CD8-positive, alpha-beta memory T cell (primary cell): ENCODE measurements around the gene CHN1. TPM values are rescaled to one million over a fixed set of nuclear protein-coding genes. Genes with fewer than 3 reads are reported as not detected.
A peak's percentile ranks its signal among the peaks of the same experiment; 100 is the strongest.

ENCODE experiments used
- CTCF ChIA-PET: fragments of 350-600 bp; sonication (Branson Sonifier 250); formaldehyde crosslinking; loops from one replicate; lab custom pipeline; 2021; ENCODE audit warnings: antibody characterized with exemption; lab: Charles Lee
- POLR2A ChIA-PET: fragments of 350-600 bp; sonication (Branson Sonifier 250); formaldehyde crosslinking; loops from one replicate; lab custom pipeline; 2021; ENCODE audit warnings: antibody characterized with exemption; lab: Charles Lee
- DNase-seq, 5 donors: peaks; one replicate each; pipeline versions ENCODE4 v3.0.0 to v3.0.0-alpha.2; 2020 to 2022; ENCODE audit warnings: mixed read lengths in 1 of 5
- H3K27ac ChIP-seq: one replicate; pipeline ENCODE4 v1.7.0; 2013; ENCODE audit warnings: low read depth, mild to moderate bottlenecking, low read length, moderate library complexity
- H3K27me3 ChIP-seq: 2 replicates; pipeline ENCODE4 v1.7.0; 2013; ENCODE audit warnings: low read length, mild to moderate bottlenecking; ENCODE audit not compliant: insufficient read depth, poor library complexity, severe bottlenecking
- H3K36me3 ChIP-seq: 2 replicates; pipeline ENCODE4 v1.7.0; 2013; ENCODE audit warnings: mild to moderate bottlenecking, low read length, moderate library complexity; ENCODE audit not compliant: insufficient read depth
- H3K4me1 ChIP-seq: 2 replicates; pipeline ENCODE4 v1.7.0; 2013; ENCODE audit warnings: mild to moderate bottlenecking, low read length, moderate library complexity; ENCODE audit not compliant: insufficient read depth
- H3K4me3 ChIP-seq: 2 replicates; pipeline ENCODE4 v1.7.0; 2013; ENCODE audit warnings: mild to moderate bottlenecking, low read length
- H3K9me3 ChIP-seq: 2 replicates; pipeline ENCODE4 v1.7.0; 2013; ENCODE audit warnings: mild to moderate bottlenecking, low read length
- H3K27ac Mint-ChIP-seq, 8 donors: one replicate each; pipeline ENCODE4 v1.8.0; 2020 to 2021; ENCODE audit warnings: mixed read lengths in 8 of 8, mild to moderate bottlenecking in 6 of 8, inconsistent platforms in 3 of 8, moderate library complexity in 3 of 8
- H3K27me3 Mint-ChIP-seq, 2 donors: one replicate each; pipeline ENCODE4 v1.8.0; 2020 to 2021; ENCODE audit warnings: mixed read lengths in 2 of 2, mild to moderate bottlenecking in 1 of 2, moderate library complexity in 1 of 2
- H3K36me3 Mint-ChIP-seq, 3 donors: one replicate each; pipeline ENCODE4 v1.8.0; 2020 to 2021; ENCODE audit warnings: mixed read lengths in 3 of 3, inconsistent platforms in 1 of 3, mild to moderate bottlenecking in 1 of 3
- H3K4me1 Mint-ChIP-seq, 3 donors: one replicate each; pipeline ENCODE4 v1.8.0; 2020 to 2021; ENCODE audit warnings: mixed read lengths in 3 of 3, inconsistent platforms in 1 of 3, mild to moderate bottlenecking in 1 of 3
- H3K4me3 Mint-ChIP-seq, 7 donors: one replicate each; pipeline ENCODE4 v1.8.0; 2020 to 2021; ENCODE audit warnings: mixed read lengths in 7 of 7, mild to moderate bottlenecking in 6 of 7, moderate library complexity in 4 of 7, inconsistent platforms in 2 of 7
- H3K9me3 Mint-ChIP-seq, 5 donors: one replicate each; pipeline ENCODE4 v1.8.0; 2020 to 2022; ENCODE audit warnings: mixed read lengths in 5 of 5, mild to moderate bottlenecking in 3 of 5, moderate library complexity in 2 of 5, inconsistent platforms in 1 of 5
- polyA plus RNA-seq: library from polyadenylated mRNA; unstranded; fragments of 300-500 nt; fragmentation: Illumina TruSeq; gene quantifications from one replicate; pipeline ENCODE4 v1.2.3, GENCODE V29; 2021
- total RNA-seq, 2 experiments: library from RNA; stranded (reverse); gene quantifications; one replicate each; pipeline ENCODE4 v1.2.3, GENCODE V29; 2021

The CHN1 gene
- total and polyA plus RNA-seq, 3 experiments from 2014 or later, result 13.1 to 22.1 (median 18.4) TPM

GRCh38 chr2:174779361-174779928, 225.7 kb downstream of the CHN1 start:
- Mint-ChIP-seq H3K27me3 (peaks cover 0 to 2% of the 10 kb centered on the region in 2 donors), H3K9me3 (no peaks in the 10 kb centered on the region), H3K4me1 (peaks cover 36 to 54% (median 49%) of the 10 kb centered on the region in 3 donors), H3K27ac (peak overlapping the region; percentile 67 to 99 (median 98)), H3K36me3 (no peaks in the 10 kb centered on the region), H3K4me3 (peak overlapping the region in 6 of 7 donors; percentile 41 to 65 (median 54))
- H3K4me1 ChIP-seq, result peaks cover 47% of the 10 kb centered on the region
- no peaks in the 10 kb centered on the region for H3K36me3 ChIP-seq
- ChIA-PET CTCF (no interaction called here), POLR2A (no interaction called here)
- H3K4me3 ChIP-seq, result no peak overlapping the region
- H3K27me3 ChIP-seq, result no peaks in the 10 kb centered on the region
- no peaks in the 10 kb centered on the region for H3K9me3 ChIP-seq
- peak in 1 of 5 donors; percentile 48 for DNase-seq
- no peak overlapping the region for H3K27ac ChIP-seq

DNA sequence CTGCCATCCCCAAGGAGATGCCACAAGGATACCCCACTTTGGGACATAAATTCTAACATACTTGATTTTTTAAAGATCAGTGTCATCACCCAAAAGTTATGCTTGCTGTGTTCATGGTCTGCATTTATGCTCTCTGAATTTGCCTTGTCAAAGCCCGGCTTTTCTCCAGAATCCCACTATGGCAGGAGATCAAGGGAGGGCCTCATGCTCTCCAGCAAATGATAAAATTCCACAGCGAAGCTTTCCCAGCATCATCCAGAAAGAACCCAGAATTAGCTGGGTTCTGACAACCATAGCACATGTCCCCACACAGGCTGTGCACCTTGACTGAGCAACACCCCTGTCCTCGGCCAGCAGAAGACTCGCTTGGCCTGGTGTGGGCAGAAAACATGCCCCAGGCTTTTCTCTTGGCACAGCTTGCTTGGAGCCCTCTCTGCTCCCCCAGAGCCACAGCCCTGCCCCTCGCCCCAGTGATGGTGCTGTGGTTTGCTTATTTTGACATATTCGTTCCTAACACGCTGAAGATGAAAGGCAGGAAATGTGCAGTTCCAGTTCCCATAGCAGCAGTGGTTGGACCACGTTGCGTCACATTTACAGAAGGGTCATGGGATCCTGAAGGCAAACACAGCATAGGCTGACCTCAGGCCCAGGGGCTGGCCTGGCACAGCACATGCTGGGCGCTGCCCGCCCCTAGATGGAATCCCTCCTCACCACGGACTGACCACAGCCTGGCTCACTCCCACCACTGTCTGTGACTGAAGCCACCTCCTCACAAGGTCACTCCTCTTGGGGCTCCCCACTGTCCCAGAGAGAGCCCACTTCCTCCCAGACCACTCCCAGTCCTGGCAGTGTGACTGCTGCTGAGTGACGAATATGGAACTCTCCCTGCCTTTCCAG, 226.8 kb downstream of the CHN1 start:
- POLR2A ChIA-PET, result no interaction called here

GRCh38 chr2:174777347-174778084, 227.7 kb downstream of the CHN1 start:
- Mint-ChIP-seq H3K4me1 (peaks cover 36 to 54% (median 49%) of the 10 kb centered on the region in 3 donors), H3K27ac (peak overlapping the region in 7 of 8 donors; percentile 85 to 99 (median 98)), H3K27me3 (peaks cover 0 to 2% of the 10 kb centered on the region in 2 donors), H3K36me3 (no peaks in the 10 kb centered on the region), H3K4me3 (peak overlapping the region in 6 of 7 donors; percentile 13 to 64 (median 42)), H3K9me3 (no peaks in the 10 kb centered on the region)
- Histone ChIP-seq H3K4me3 (no peak overlapping the region), H3K9me3 (no peaks in the 10 kb centered on the region), H3K27me3 (no peaks in the 10 kb centered on the region), H3K36me3 (no peaks in the 10 kb centered on the region), H3K4me1 (peaks cover 47% of the 10 kb centered on the region), H3K27ac (no peak overlapping the region)
- ChIA-PET CTCF (interaction anchor here (0.5 to 2.6 kb wide), 4 partner anchors 10 to 89 kb away, joined by 3 to 14 read pairs (median 3); no protein-coding TSS in a partner anchor), POLR2A (no interaction called here)
- no peak for DNase-seq

More for the DNA sequence above, 226.8 kb downstream of the CHN1 start:
- H3K27me3 ChIP-seq, result no peaks in the 10 kb centered on the region
- H3K27me3 Mint-ChIP-seq, result peaks cover 0 to 2% of the 10 kb centered on the region in 2 donors
- CTCF ChIA-PET, result interaction anchor here (0.8 to 0.9 kb wide), 2 partner anchors 29 to 90 kb away, joined by 3 read pairs; no protein-coding TSS in a partner anchor
- H3K4me3 Mint-ChIP-seq, result peak overlapping the region; percentile 41 to 66 (median 55)
- no peak overlapping the region for H3K27ac ChIP-seq
- H3K9me3 ChIP-seq, result no peaks in the 10 kb centered on the region
- H3K36me3 ChIP-seq, result no peaks in the 10 kb centered on the region
- peak; percentile 54 to 95 (median 91) for DNase-seq
- peaks cover 36 to 54% (median 49%) of the 10 kb centered on the region in 3 donors for H3K4me1 Mint-ChIP-seq
- no peaks in the 10 kb centered on the region for H3K36me3 Mint-ChIP-seq
- peaks cover 47% of the 10 kb centered on the region for H3K4me1 ChIP-seq
- H3K4me3 ChIP-seq, result no peak overlapping the region
- H3K9me3 Mint-ChIP-seq, result no peaks in the 10 kb centered on the region
- H3K27ac Mint-ChIP-seq, result peak overlapping the region; percentile 67 to 99 (median 98)

DNA sequence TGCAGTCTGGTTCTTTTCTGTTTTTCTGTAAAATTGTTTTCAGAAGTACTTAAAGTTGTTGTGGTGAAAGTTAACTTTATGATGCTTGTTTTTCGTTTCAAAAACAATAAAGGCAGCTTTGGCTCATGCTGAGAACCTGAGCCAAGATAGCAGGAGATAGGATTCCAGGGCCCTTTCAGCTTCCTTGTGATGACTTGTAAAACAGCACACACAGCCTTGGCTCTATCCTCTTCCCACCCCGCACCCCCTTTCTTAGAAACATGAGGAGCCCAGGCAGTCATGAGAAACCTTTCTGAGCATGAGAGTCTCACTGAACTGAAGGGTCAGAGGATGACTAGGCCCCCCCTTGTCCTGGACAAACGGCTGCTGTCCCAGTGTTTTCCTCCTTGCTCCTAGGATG, 228.5 kb downstream of the CHN1 start:
- no peaks in the 10 kb centered on the region for H3K9me3 ChIP-seq
- POLR2A ChIA-PET, result no interaction called here
- no peaks in the 10 kb centered on the region for H3K27me3 ChIP-seq
- Mint-ChIP-seq H3K27ac (peak overlapping the region in 4 of 8 donors; percentile 97 to 99 (median 98)), H3K36me3 (no peaks in the 10 kb centered on the region), H3K27me3 (peaks cover 0 to 2% of the 10 kb centered on the region in 2 donors), H3K4me1 (peaks cover 36 to 58% (median 53%) of the 10 kb centered on the region in 3 donors), H3K9me3 (no peaks in the 10 kb centered on the region), H3K4me3 (no peak overlapping the region)
- peaks cover 47% of the 10 kb centered on the region for H3K4me1 ChIP-seq
- CTCF ChIA-PET, result interaction anchor here (0.7 to 2.6 kb wide), 4 partner anchors 11 to 214 kb away, joined by 3 to 14 read pairs (median 6); no protein-coding TSS in a partner anchor
- no peak for DNase-seq
- H3K4me3 ChIP-seq, result no peak overlapping the region
- H3K36me3 ChIP-seq, result no peaks in the 10 kb centered on the region
- H3K27ac ChIP-seq, result no peak overlapping the region

GRCh38 chr2:174776223-174776622, 229.0 kb downstream of the CHN1 start:
- H3K27ac ChIP-seq, result no peak overlapping the region
- Mint-ChIP-seq H3K4me1 (peaks cover 36 to 58% (median 53%) of the 10 kb centered on the region in 3 donors), H3K36me3 (no peaks in the 10 kb centered on the region), H3K27ac (peak overlapping the region in 5 of 8 donors; percentile 86 to 99 (median 98)), H3K4me3 (no peak overlapping the region), H3K27me3 (peaks cover 0 to 2% of the 10 kb centered on the region in 2 donors), H3K9me3 (no peaks in the 10 kb centered on the region)
- no peaks in the 10 kb centered on the region for H3K36me3 ChIP-seq
- DNase-seq, result peak in 1 of 5 donors; percentile 16
- CTCF ChIA-PET, result interaction anchor here (1.9 to 2.6 kb wide), 4 partner anchors 22 to 214 kb away, joined by 5 to 14 read pairs (median 8); no protein-coding TSS in a partner anchor
- H3K4me3 ChIP-seq, result no peak overlapping the region
- H3K9me3 ChIP-seq, result no peaks in the 10 kb centered on the region
- H3K4me1 ChIP-seq, result peaks cover 47% of the 10 kb centered on the region
- POLR2A ChIA-PET, result no interaction called here
- H3K27me3 ChIP-seq, result no peaks in the 10 kb centered on the region

DNA sequence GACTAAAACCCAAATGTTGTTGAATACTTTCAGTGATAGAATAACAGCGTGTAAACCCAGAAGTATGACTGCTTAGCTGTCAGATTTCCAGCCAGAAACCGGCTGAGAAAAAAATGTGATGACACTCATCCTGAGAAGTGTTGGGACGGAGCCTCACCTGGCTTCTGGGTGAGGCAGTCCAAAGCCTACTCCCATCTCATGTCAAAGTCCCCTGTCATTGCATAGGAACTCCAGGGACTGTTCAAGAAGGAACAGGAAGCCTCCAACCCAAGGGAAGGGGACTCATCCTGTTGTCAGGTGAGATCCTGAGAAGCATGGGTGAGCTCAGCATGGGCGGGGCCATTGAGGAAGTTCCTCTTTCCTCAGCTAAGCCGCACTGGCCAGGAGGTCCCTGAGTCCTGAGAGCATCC, 229.6 kb downstream of the CHN1 start:
- peak overlapping the region in 5 of 8 donors; percentile 4 to 47 (median 21) for H3K27ac Mint-ChIP-seq
- no peaks in the 10 kb centered on the region for H3K36me3 Mint-ChIP-seq

DNA sequence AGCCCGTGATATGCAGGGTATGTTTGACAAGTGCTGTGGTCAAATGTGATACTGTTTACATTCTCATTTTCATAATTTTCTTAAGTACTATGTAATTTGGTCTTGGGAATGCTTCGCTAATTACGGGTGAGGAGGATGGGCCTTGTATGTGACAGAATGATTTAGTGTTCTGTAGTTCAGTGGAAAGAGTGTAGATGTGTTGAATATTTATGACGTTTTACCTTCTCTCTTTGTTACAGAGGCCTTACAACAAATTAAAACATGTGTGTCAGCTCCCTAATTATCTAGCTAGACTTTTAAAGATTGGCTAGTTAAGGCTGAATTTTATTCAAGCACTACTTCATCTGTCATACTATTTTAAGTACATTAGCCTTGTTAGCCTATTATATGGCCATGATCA, 230.3 kb downstream of the CHN1 start:
- no peaks in the 10 kb centered on the region for H3K9me3 Mint-ChIP-seq
- CTCF ChIA-PET, result interaction anchor here (1.9 to 2.6 kb wide), 4 partner anchors 20 to 215 kb away, joined by 5 to 14 read pairs (median 8); no protein-coding TSS in a partner anchor
- Histone ChIP-seq H3K27ac (no peak overlapping the region), H3K9me3 (no peaks in the 10 kb centered on the region), H3K4me1 (peaks cover 42% of the 10 kb centered on the region), H3K27me3 (no peaks in the 10 kb centered on the region), H3K4me3 (no peak overlapping the region), H3K36me3 (no peaks in the 10 kb centered on the region)
- H3K27me3 Mint-ChIP-seq, result peaks cover 0 to 2% of the 10 kb centered on the region in 2 donors
- no peaks in the 10 kb centered on the region for H3K36me3 Mint-ChIP-seq
- H3K27ac Mint-ChIP-seq, result peak overlapping the region in 5 of 8 donors; percentile 3 to 48 (median 7)
- DNase-seq, result no peak
- POLR2A ChIA-PET, result no interaction called here
- no peak overlapping the region for H3K4me3 Mint-ChIP-seq
- H3K4me1 Mint-ChIP-seq, result peaks cover 30 to 47% (median 44%) of the 10 kb centered on the region in 3 donors

More for the DNA sequence above, 229.6 kb downstream of the CHN1 start:
- H3K4me3 Mint-ChIP-seq, result no peak overlapping the region
- peaks cover 47% of the 10 kb centered on the region for H3K4me1 ChIP-seq
- no peak for DNase-seq
- H3K36me3 ChIP-seq, result no peaks in the 10 kb centered on the region
- peaks cover 36 to 54% (median 51%) of the 10 kb centered on the region in 3 donors for H3K4me1 Mint-ChIP-seq
- H3K9me3 Mint-ChIP-seq, result no peaks in the 10 kb centered on the region
- H3K27ac ChIP-seq, result no peak overlapping the region
- H3K9me3 ChIP-seq, result no peaks in the 10 kb centered on the region
- no peaks in the 10 kb centered on the region for H3K27me3 ChIP-seq
- ChIA-PET CTCF (interaction anchor here (1.9 to 2.6 kb wide), 4 partner anchors 21 to 215 kb away, joined by 5 to 14 read pairs (median 8); no protein-coding TSS in a partner anchor), POLR2A (no interaction called here)
- no peak overlapping the region for H3K4me3 ChIP-seq
- H3K27me3 Mint-ChIP-seq, result peaks cover 0 to 2% of the 10 kb centered on the region in 2 donors
